DND-41 (cell line): ENCODE data around the gene KCNAB1.

Experiments used
- ATAC-seq: fragments of 200-7000 bp; cut with Tn5 transposase; 3 replicates; pipeline ENCODE4 v1.9.1; 2021; ENCODE audit warnings: low read depth; ENCODE audit not compliant: insufficient read depth
- DNase-seq: peaks from one replicate; pipeline ENCODE4 v3.0.0-alpha.2; 2020
- H2AFZ ChIP-seq: 2 replicates; pipeline ENCODE4 v1.6.0; 2012; ENCODE audit warnings: low read depth, low read length
- H3K27ac ChIP-seq: 2 replicates; pipeline ENCODE4 v1.5.1; 2012; ENCODE audit warnings: low read length, inconsistent platforms
- H3K27me3 ChIP-seq: fragments of 200-600 bp; sonication (generic); 2 replicates; pipeline ENCODE4 v1.6.0; 2012; ENCODE audit warnings: low read length, mild to moderate bottlenecking, inconsistent platforms; ENCODE audit not compliant: insufficient read depth, poor library complexity
- H3K36me3 ChIP-seq: 2 replicates; pipeline ENCODE4 v1.5.1; 2012; ENCODE audit warnings: low read length, inconsistent platforms; ENCODE audit not compliant: insufficient read depth
- H3K4me1 ChIP-seq: 2 replicates; pipeline ENCODE4 v1.5.1; 2012; ENCODE audit warnings: mild to moderate bottlenecking, low read length; ENCODE audit not compliant: insufficient read depth
- H3K4me2 ChIP-seq: 2 replicates; pipeline ENCODE4 v1.6.0; 2012; ENCODE audit warnings: mild to moderate bottlenecking, moderate library complexity, low read length, inconsistent platforms; ENCODE audit not compliant: insufficient read depth
- H3K4me3 ChIP-seq, 2 experiments: fragments of 200-600 bp in 1 of 2; shearing (Covaris generic) in 1 of 2; 2 replicates each; pipeline ENCODE4 v1.5.1; 2012 to 2016; ENCODE audit warnings: inconsistent platforms in 2 of 2, low read length in 2 of 2, mild to moderate bottlenecking in 2 of 2, low read depth in 1 of 2, moderate library complexity in 1 of 2
- H3K79me2 ChIP-seq: 2 replicates; pipeline ENCODE4 v1.6.0; 2012; ENCODE audit warnings: low read length, inconsistent platforms; ENCODE audit not compliant: insufficient read depth
- H3K9ac ChIP-seq: 2 replicates; pipeline ENCODE4 v1.6.0; 2012; ENCODE audit warnings: low read depth, mild to moderate bottlenecking, inconsistent platforms, low read length, moderate library complexity
- H3K9me3 ChIP-seq: 2 replicates; pipeline ENCODE4 v1.5.1; 2012; ENCODE audit warnings: low read length, moderate library complexity, mild to moderate bottlenecking, inconsistent platforms; ENCODE audit not compliant: insufficient read depth, severe bottlenecking
- H4K20me1 ChIP-seq: 2 replicates; pipeline ENCODE4 v1.6.0; 2012; ENCODE audit warnings: low read length; ENCODE audit not compliant: insufficient read depth
- CTCF ChIP-seq: IDR thresholded peaks from 2 replicates; pipeline ENCODE4 v1.5.1; 2012; ENCODE audit warnings: borderline replicate concordance, low read length, moderate library complexity, mild to moderate bottlenecking; ENCODE audit not compliant: poor library complexity, severe bottlenecking; ENCODE audit errors: extremely low read depth
- EZH2 ChIP-seq: IDR thresholded peaks from 3 replicates; pipeline ENCODE4 v1.6.1; 2012; ENCODE audit warnings: borderline replicate concordance, low read depth, mild to moderate bottlenecking, moderate library complexity, low read length, inconsistent platforms; ENCODE audit not compliant: severe bottlenecking

KCNAB1 gene

DNA sequence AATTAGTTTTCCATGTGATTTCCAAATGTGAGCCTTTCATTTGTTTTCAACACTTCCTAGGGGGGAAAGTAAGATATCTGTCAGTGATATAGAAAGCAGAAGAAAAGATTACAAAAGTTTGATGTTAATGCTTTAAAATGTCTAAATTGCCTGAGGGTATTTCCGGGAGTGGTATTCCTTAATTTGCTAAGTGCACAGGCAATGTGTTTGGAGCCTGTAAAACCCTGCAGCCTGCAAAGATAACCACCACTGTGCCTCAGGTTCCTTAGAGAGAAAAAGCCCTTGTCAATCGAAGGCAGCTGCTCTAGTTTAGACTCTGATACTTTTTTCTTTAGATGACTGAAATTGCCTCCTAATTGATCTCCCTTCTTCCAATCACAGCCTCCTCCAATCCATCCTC, 279.7 kb downstream of the KCNAB1 start:
- Histone ChIP-seq H3K27ac (no peak overlapping the region), H3K9me3 (no peaks in the 10 kb centered on the region), H3K79me2 (no peaks in the 10 kb centered on the region), H3K9ac (no peak overlapping the region), H2AFZ (no peak overlapping the region), H3K4me1 (no peaks in the 10 kb centered on the region), H3K36me3 (no peaks in the 10 kb centered on the region), H3K27me3 (peaks cover 2% of the 10 kb centered on the region), H3K4me3 (no peak overlapping the region), H4K20me1 (no peaks in the 10 kb centered on the region), H3K4me2 (no peak overlapping the region)
- TF ChIP-seq EZH2 = no peak
- TF ChIP-seq CTCF = no peak
- ATAC-seq (no peak), DNase-seq (no peak)

GRCh38 chr3:156400735-156401134, 280.4 kb downstream of the KCNAB1 start:
- no peak overlapping the region for H3K9ac ChIP-seq
- H3K9me3 ChIP-seq = no peaks in the 10 kb centered on the region
- H3K4me3 ChIP-seq = no peak overlapping the region
- ATAC-seq (no peak), DNase-seq (no peak)
- peaks cover 2% of the 10 kb centered on the region for H3K27me3 ChIP-seq
- H2AFZ ChIP-seq = no peak overlapping the region
- H4K20me1 ChIP-seq = no peaks in the 10 kb centered on the region
- no peaks in the 10 kb centered on the region for H3K79me2 ChIP-seq
- H3K36me3 ChIP-seq = no peaks in the 10 kb centered on the region
- TF ChIP-seq EZH2 = no peak
- TF ChIP-seq CTCF = no peak
- H3K4me2 ChIP-seq = no peak overlapping the region
- no peak overlapping the region for H3K27ac ChIP-seq
- no peaks in the 10 kb centered on the region for H3K4me1 ChIP-seq

DNA sequence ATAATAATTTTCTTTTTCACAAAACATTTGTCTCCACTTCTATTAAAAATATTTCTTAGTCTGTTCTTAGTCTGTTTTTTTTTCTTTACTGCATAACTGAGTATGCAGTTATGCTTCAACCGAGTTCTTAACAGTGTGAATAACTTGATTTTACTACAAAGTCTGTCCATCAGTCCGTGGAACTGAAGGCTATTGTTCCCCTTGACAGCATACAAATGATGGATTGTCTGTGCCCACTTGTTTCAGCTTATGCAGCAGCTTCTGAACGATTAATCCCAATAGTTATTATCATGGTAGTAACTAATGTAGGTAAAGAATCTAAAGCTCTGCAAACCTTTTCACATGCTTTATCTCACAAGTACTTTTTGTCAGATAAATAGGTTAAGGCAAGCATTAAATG, 283.8 kb downstream of the KCNAB1 start:
- Histone ChIP-seq H3K4me1 (no peaks in the 10 kb centered on the region), H3K4me2 (no peak overlapping the region), H3K27me3 (peaks cover 7% of the 10 kb centered on the region), H3K79me2 (no peaks in the 10 kb centered on the region), H3K27ac (no peak overlapping the region), H3K4me3 (no peak overlapping the region), H4K20me1 (no peaks in the 10 kb centered on the region), H3K9me3 (no peaks in the 10 kb centered on the region), H3K9ac (no peak overlapping the region), H2AFZ (no peak overlapping the region), H3K36me3 (no peaks in the 10 kb centered on the region)
- no peak for ATAC-seq
- TF ChIP-seq CTCF = no peak
- TF ChIP-seq EZH2 = no peak
- no peak for DNase-seq

DNA sequence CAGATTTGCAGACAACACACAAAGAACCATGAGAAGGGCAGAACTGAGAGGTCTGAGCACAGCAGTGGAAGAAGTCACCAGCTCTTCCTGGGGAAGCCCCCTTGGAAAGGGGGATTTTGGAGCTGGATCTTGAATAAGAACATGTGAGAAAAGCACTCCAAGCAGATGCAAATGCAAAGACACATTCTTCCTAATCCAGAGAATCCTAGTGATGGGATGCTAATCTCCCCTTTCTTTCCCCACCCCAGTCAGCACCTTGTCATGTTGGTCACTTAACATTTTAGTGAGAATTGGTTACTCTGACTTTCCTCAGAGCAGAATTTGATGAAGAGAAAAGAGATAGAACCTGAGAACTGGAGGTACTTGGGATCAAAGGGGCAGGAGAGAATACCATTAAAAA, 286.0 kb downstream of the KCNAB1 start:
- peaks cover 11% of the 10 kb centered on the region for H3K27me3 ChIP-seq
- H3K4me1 ChIP-seq = no peaks in the 10 kb centered on the region
- no peaks in the 10 kb centered on the region for H4K20me1 ChIP-seq
- no peak for ATAC-seq
- H3K36me3 ChIP-seq = no peaks in the 10 kb centered on the region
- no peaks in the 10 kb centered on the region for H3K79me2 ChIP-seq
- no peak overlapping the region for H3K27ac ChIP-seq
- TF ChIP-seq EZH2 (no peak), CTCF (no peak)
- no peaks in the 10 kb centered on the region for H3K9me3 ChIP-seq
- no peak overlapping the region for H2AFZ ChIP-seq
- DNase-seq = no peak
- no peak overlapping the region for H3K9ac ChIP-seq
- no peak overlapping the region for H3K4me2 ChIP-seq
- no peak overlapping the region for H3K4me3 ChIP-seq
